ENCODE data around the gene PCP2. TPM values are rescaled to one million over a fixed set of nuclear protein-coding genes. Genes with fewer than 3 reads are reported as not detected.
"Not testable (repeated sequence)": the region's sequence is repeated elsewhere in the genome, so short reads cannot be mapped to it uniquely, and the experiment has no call there.

Gene PCP2
- polyA plus RNA-seq, 1 experiment, result not detected

- Histone ChIP-seq H3K27ac (ENCODE audit: low read depth, low read length) (no peak overlapping the region), H3K9me3 (ENCODE audit: control insufficient read depth, insufficient read depth, low read length) (peaks cover 12% of the 10 kb centered on the region; the same call in 1 of the 2 replicates), H3K4me3 (ENCODE audit: low read depth, low read length) (no peak overlapping the region), H3K27me3 (ENCODE audit: control insufficient read depth, insufficient read depth, low read length) (peaks cover 2% of the 10 kb centered on the region)
- no peak for TF ChIP-seq CTCF (IDR thresholded peaks at IDR 0.05; ENCODE audit: low read depth, low read length)
- CTCF ChIA-PET, result no interaction called here
- DNase-seq (ENCODE audit: low read depth, low spot score), result no peak
- POLR2A ChIA-PET, result no interaction called here
Measured at GRCh38 chr19:7647156-7647555, 13.6 kb upstream of the PCP2 start.

- no peak for TF ChIP-seq CTCF (IDR thresholded peaks at IDR 0.05; ENCODE audit: low read depth, low read length)
- Histone ChIP-seq H3K27me3 (ENCODE audit: control insufficient read depth, insufficient read depth, low read length) (peaks cover 2% of the 10 kb centered on the region), H3K27ac (ENCODE audit: low read depth, low read length) (no peak overlapping the region), H3K9me3 (ENCODE audit: control insufficient read depth, insufficient read depth, low read length) (peaks cover 12% of the 10 kb centered on the region; the same call in 1 of the 2 replicates), H3K4me3 (ENCODE audit: low read depth, low read length) (no peak overlapping the region)
- CTCF ChIA-PET, result no interaction called here
- POLR2A ChIA-PET, result no interaction called here
- DNase-seq (ENCODE audit: low read depth, low spot score), result no peak
Measured at GRCh38 chr19:7646426-7646700, 12.8 kb upstream of the PCP2 start.

GRCh38 chr19:7645656-7646425 lies 12.3 kb upstream of the PCP2 start:
- no peak for DNase-seq (ENCODE audit: low read depth, low spot score)
- H3K27me3 ChIP-seq (ENCODE audit: control insufficient read depth, insufficient read depth, low read length), result peaks cover 2% of the 10 kb centered on the region
- CTCF ChIA-PET, result no interaction called here
- H3K27ac ChIP-seq (ENCODE audit: low read depth, low read length), result no peak overlapping the region
- no peak overlapping the region for H3K4me3 ChIP-seq (ENCODE audit: low read depth, low read length)
- H3K9me3 ChIP-seq (ENCODE audit: control insufficient read depth, insufficient read depth, low read length), result peaks cover 14% of the 10 kb centered on the region; the same call in 1 of the 2 replicates
- POLR2A ChIA-PET, result no interaction called here
- no peak for TF ChIP-seq CTCF (IDR thresholded peaks at IDR 0.05; ENCODE audit: low read depth, low read length)

GRCh38 chr19:7645163-7645562 lies 11.6 kb upstream of the PCP2 start:
- Histone ChIP-seq H3K27me3 (ENCODE audit: control insufficient read depth, insufficient read depth, low read length) (no peaks in the 10 kb centered on the region), H3K9me3 (ENCODE audit: control insufficient read depth, insufficient read depth, low read length) (peaks cover 19% of the 10 kb centered on the region; the same call in 1 of the 2 replicates), H3K4me3 (ENCODE audit: low read depth, low read length) (no peak overlapping the region), H3K27ac (ENCODE audit: low read depth, low read length) (no peak overlapping the region)
- no peak for TF ChIP-seq CTCF (IDR thresholded peaks at IDR 0.05; ENCODE audit: low read depth, low read length)
- ChIA-PET POLR2A (no interaction called here), CTCF (no interaction called here)
- DNase-seq (ENCODE audit: low read depth, low spot score), result no peak

- ChIA-PET POLR2A (no interaction called here), CTCF (no interaction called here)
- no peak for DNase-seq (ENCODE audit: low read depth, low spot score)
Measured at GRCh38 chr19:7644550-7644877, 11.0 kb upstream of the PCP2 start.

GRCh38 chr19:7643629-7644549 lies 10.4 kb upstream of the PCP2 start:
- H3K27ac ChIP-seq (ENCODE audit: low read depth, low read length); POLR2A ChIA-PET; CTCF ChIA-PET; H3K4me3 ChIP-seq (ENCODE audit: low read depth, low read length); H3K27me3 ChIP-seq (ENCODE audit: control insufficient read depth, insufficient read depth, low read length); DNase-seq (ENCODE audit: low read depth, low spot score): not testable (repeated sequence)
- peaks cover 19% of the 10 kb centered on the region; the same call in 1 of the 2 replicates for H3K9me3 ChIP-seq (ENCODE audit: control insufficient read depth, insufficient read depth, low read length)

More at GRCh38 chr19:7644550-7644877, 11.0 kb upstream of the PCP2 start:
- TF ChIP-seq CTCF (IDR thresholded peaks at IDR 0.05; ENCODE audit: low read depth, low read length), result no peak
- Histone ChIP-seq H3K27ac (ENCODE audit: low read depth, low read length) (no peak overlapping the region), H3K4me3 (ENCODE audit: low read depth, low read length) (no peak overlapping the region), H3K27me3 (ENCODE audit: control insufficient read depth, insufficient read depth, low read length) (no peaks in the 10 kb centered on the region), H3K9me3 (ENCODE audit: control insufficient read depth, insufficient read depth, low read length) (peaks cover 19% of the 10 kb centered on the region; the same call in 1 of the 2 replicates)

Measured in AG04450 (cell line).